ENCODE data around the gene MED31.

The MED31 gene

GRCh38 chr17:6651919-6652452, 581 bp upstream of the MED31 start:
- Histone ChIP-seq H3K9me3 (ENCODE audit: control insufficient read depth in 1 of 2, low read length in 2 of 2) (no peaks in the 10 kb centered on the region), H3K4me3 (ENCODE audit: low read depth in 1 of 2, low read length in 2 of 2) (peak overlapping the region; percentile 84 to 99), H3K27ac (ENCODE audit: low read length) (peak overlapping the region; percentile 31), H3K36me3 (ENCODE audit: control insufficient read depth in 1 of 2, insufficient read depth in 2 of 2, low read length in 2 of 2) (peaks cover 17 to 23% of the 10 kb centered on the region in 2 donors), H3K4me1 (ENCODE audit: control insufficient read depth in 1 of 2, insufficient read depth in 2 of 2, low read length in 2 of 2) (peaks cover 13 to 37% of the 10 kb centered on the region in 2 donors), H3K27me3 (ENCODE audit: low read depth, low read length) (peaks cover 13% of the 10 kb centered on the region)

- Histone ChIP-seq H3K4me3 (ENCODE audit: low read depth in 1 of 2, low read length in 2 of 2) (no peak overlapping the region), H3K27me3 (ENCODE audit: low read depth, low read length) (no peaks in the 10 kb centered on the region), H3K9me3 (ENCODE audit: control insufficient read depth in 1 of 2, low read length in 2 of 2) (no peaks in the 10 kb centered on the region), H3K4me1 (ENCODE audit: control insufficient read depth in 1 of 2, insufficient read depth in 2 of 2, low read length in 2 of 2) (peaks cover 13 to 24% of the 10 kb centered on the region in 2 donors), H3K27ac (ENCODE audit: low read length) (no peak overlapping the region), H3K36me3 (ENCODE audit: control insufficient read depth in 1 of 2, insufficient read depth in 2 of 2, low read length in 2 of 2) (peaks cover 31 to 45% of the 10 kb centered on the region in 2 donors)
Observed at GRCh38 chr17:6648181-6648580, 3.2 kb downstream of the MED31 start.

- no peaks in the 10 kb centered on the region for H3K27me3 ChIP-seq (ENCODE audit: low read depth, low read length)
- H3K27ac ChIP-seq (ENCODE audit: low read length), result no peak overlapping the region
- H3K4me1 ChIP-seq (ENCODE audit: control insufficient read depth in 1 of 2, insufficient read depth in 2 of 2, low read length in 2 of 2), result peaks cover 0 to 23% of the 10 kb centered on the region in 2 donors
- peaks cover 25 to 43% of the 10 kb centered on the region in 2 donors for H3K36me3 ChIP-seq (ENCODE audit: control insufficient read depth in 1 of 2, insufficient read depth in 2 of 2, low read length in 2 of 2)
- H3K4me3 ChIP-seq (ENCODE audit: low read depth in 1 of 2, low read length in 2 of 2), result no peak overlapping the region
- H3K9me3 ChIP-seq (ENCODE audit: control insufficient read depth in 1 of 2, low read length in 2 of 2), result no peaks in the 10 kb centered on the region
Observed at GRCh38 chr17:6643451-6644125, 7.8 kb downstream of the MED31 start.

GRCh38 chr17:6642592-6642991, 8.8 kb downstream of the MED31 start:
- H3K27ac ChIP-seq (ENCODE audit: low read length), result no peak overlapping the region
- peaks cover 0 to 27% of the 10 kb centered on the region in 2 donors for H3K4me1 ChIP-seq (ENCODE audit: control insufficient read depth in 1 of 2, insufficient read depth in 2 of 2, low read length in 2 of 2)
- H3K27me3 ChIP-seq (ENCODE audit: low read depth, low read length), result no peaks in the 10 kb centered on the region
- H3K9me3 ChIP-seq (ENCODE audit: control insufficient read depth in 1 of 2, low read length in 2 of 2), result no peaks in the 10 kb centered on the region
- no peak overlapping the region for H3K4me3 ChIP-seq (ENCODE audit: low read depth in 1 of 2, low read length in 2 of 2)
- H3K36me3 ChIP-seq (ENCODE audit: control insufficient read depth in 1 of 2, insufficient read depth in 2 of 2, low read length in 2 of 2), result peaks cover 16 to 34% of the 10 kb centered on the region in 2 donors

GRCh38 chr17:6641247-6641863, 10.1 kb downstream of the MED31 start:
- Histone ChIP-seq H3K36me3 (ENCODE audit: control insufficient read depth in 1 of 2, insufficient read depth in 2 of 2, low read length in 2 of 2) (peaks cover 16 to 28% of the 10 kb centered on the region in 2 donors), H3K27ac (ENCODE audit: low read length) (peak overlapping the region; percentile 93), H3K9me3 (ENCODE audit: control insufficient read depth in 1 of 2, low read length in 2 of 2) (no peaks in the 10 kb centered on the region), H3K27me3 (ENCODE audit: low read depth, low read length) (no peaks in the 10 kb centered on the region), H3K4me3 (ENCODE audit: low read depth in 1 of 2, low read length in 2 of 2) (peak overlapping the region; percentile 79 to 96), H3K4me1 (ENCODE audit: control insufficient read depth in 1 of 2, insufficient read depth in 2 of 2, low read length in 2 of 2) (peaks cover 0 to 27% of the 10 kb centered on the region in 2 donors)

GRCh38 chr17:6640536-6641246, 10.7 kb downstream of the MED31 start, which contains the start of the genes KIAA0753 and TXNDC17:
Gene KIAA0753 (minus strand): TSS chr17:6640711. CDS start chr17:6635103, 5,608 bp downstream.
Gene TXNDC17 (plus strand): TSS chr17:6641060. CDS start chr17:6641083, 23 bp downstream.
- Histone ChIP-seq H3K9me3 (ENCODE audit: control insufficient read depth in 1 of 2, low read length in 2 of 2) (no peaks in the 10 kb centered on the region), H3K27ac (ENCODE audit: low read length) (peak within 1 kb of the TSS; percentile 93), H3K27me3 (ENCODE audit: low read depth, low read length) (no peaks in the 10 kb centered on the region), H3K4me1 (ENCODE audit: control insufficient read depth in 1 of 2, insufficient read depth in 2 of 2, low read length in 2 of 2) (peaks cover 0 to 27% of the 10 kb centered on the region in 2 donors), H3K36me3 (ENCODE audit: control insufficient read depth in 1 of 2, insufficient read depth in 2 of 2, low read length in 2 of 2) (peaks cover 16 to 28% of the 10 kb centered on the region in 2 donors), H3K4me3 (ENCODE audit: low read depth in 1 of 2, low read length in 2 of 2) (peak within 1 kb of the TSS; percentile 79 to 96)

- Histone ChIP-seq H3K27me3 (ENCODE audit: low read depth, low read length) (no peaks in the 10 kb centered on the region), H3K9me3 (ENCODE audit: control insufficient read depth in 1 of 2, low read length in 2 of 2) (no peaks in the 10 kb centered on the region), H3K27ac (ENCODE audit: low read length) (peak overlapping the region; percentile 93), H3K4me1 (ENCODE audit: control insufficient read depth in 1 of 2, insufficient read depth in 2 of 2, low read length in 2 of 2) (peaks cover 0 to 27% of the 10 kb centered on the region in 2 donors), H3K4me3 (ENCODE audit: low read depth in 1 of 2, low read length in 2 of 2) (peak overlapping the region; percentile 79 to 96), H3K36me3 (ENCODE audit: control insufficient read depth in 1 of 2, insufficient read depth in 2 of 2, low read length in 2 of 2) (peaks cover 16 to 23% of the 10 kb centered on the region in 2 donors)
Observed at GRCh38 chr17:6639586-6640535, 11.5 kb downstream of the MED31 start.

- no peak overlapping the region for H3K27ac ChIP-seq (ENCODE audit: low read length)
- peaks cover 0 to 27% of the 10 kb centered on the region in 2 donors for H3K4me1 ChIP-seq (ENCODE audit: control insufficient read depth in 1 of 2, insufficient read depth in 2 of 2, low read length in 2 of 2)
- H3K4me3 ChIP-seq (ENCODE audit: low read depth in 1 of 2, low read length in 2 of 2), result peak overlapping the region; percentile 79 to 96
- no peaks in the 10 kb centered on the region for H3K9me3 ChIP-seq (ENCODE audit: control insufficient read depth in 1 of 2, low read length in 2 of 2)
- H3K36me3 ChIP-seq (ENCODE audit: control insufficient read depth in 1 of 2, insufficient read depth in 2 of 2, low read length in 2 of 2), result peaks cover 10 to 16% of the 10 kb centered on the region in 2 donors
- H3K27me3 ChIP-seq (ENCODE audit: low read depth, low read length), result no peaks in the 10 kb centered on the region
Observed at GRCh38 chr17:6639014-6639585, 12.3 kb downstream of the MED31 start.

GRCh38 chr17:6638046-6638908, 13.1 kb downstream of the MED31 start:
- Histone ChIP-seq H3K27ac (ENCODE audit: low read length) (no peak overlapping the region), H3K4me1 (ENCODE audit: control insufficient read depth in 1 of 2, insufficient read depth in 2 of 2, low read length in 2 of 2) (peaks cover 0 to 27% of the 10 kb centered on the region in 2 donors), H3K4me3 (ENCODE audit: low read depth in 1 of 2, low read length in 2 of 2) (peak overlapping the region in 1 of 2 donors; percentile 79), H3K9me3 (ENCODE audit: control insufficient read depth in 1 of 2, low read length in 2 of 2) (no peaks in the 10 kb centered on the region), H3K27me3 (ENCODE audit: low read depth, low read length) (no peaks in the 10 kb centered on the region), H3K36me3 (ENCODE audit: control insufficient read depth in 1 of 2, insufficient read depth in 2 of 2, low read length in 2 of 2) (peaks cover 7 to 14% of the 10 kb centered on the region in 2 donors)

Data from muscle layer of duodenum (tissue), 2 donors.